RWPE1 (cell line): ENCODE data around the gene IL3.

Source experiments
- CTCF ChIA-PET: fragments of 350-600 bp; sonication (Branson Sonifier 250); formaldehyde crosslinking; extraction: SDS; loops from one replicate; lab custom pipeline; 2021; lab: Yijun Ruan, JAX
- POLR2A ChIA-PET: fragments of 400-600 bp; formaldehyde crosslinking; extraction: SDS; loops from one replicate; lab custom pipeline; 2020; ENCODE audit warnings: antibody characterized with exemption; ENCODE audit not compliant: low non-redundant PET; lab: Yijun Ruan, JAX
- DNase-seq: peaks from one replicate; pipeline ENCODE4 v3.0.0; 2012; ENCODE audit warnings: low spot score
- H3K27ac ChIP-seq: fragments of 450-650 bp; 2 replicates; pipeline ENCODE4 v1.5.1; 2017
- CTCF ChIP-seq: fragments of 450-650 bp; conservative IDR thresholded peaks from 2 replicates; pipeline ENCODE4 v1.5.1; 2017; ENCODE audit warnings: low read depth, mild to moderate bottlenecking

IL3 gene

GRCh38 chr5:132096904-132097303 lies 36.4 kb downstream of the IL3 start:
- no peak overlapping the region for H3K27ac ChIP-seq
- ChIA-PET POLR2A (interaction anchor here (0.6 kb wide), 1 partner anchor 548 kb away, joined by 3 read pairs; no protein-coding TSS in a partner anchor), CTCF (no interaction called here)
- TF ChIP-seq CTCF = no peak
- DNase-seq = no peak

- TF ChIP-seq CTCF = no peak
- DNase-seq = no peak
- H3K27ac ChIP-seq = no peak overlapping the region
- CTCF ChIA-PET = no interaction called here
- POLR2A ChIA-PET = no interaction called here
These were observed 37.7 kb downstream of the IL3 start for GRCh38 chr5:132098151-132098594.

GRCh38 chr5:132098621-132099020 lies 38.2 kb downstream of the IL3 start:
- ChIA-PET POLR2A (no interaction called here), CTCF (no interaction called here)
- DNase-seq = no peak
- no peak for TF ChIP-seq CTCF
- H3K27ac ChIP-seq = no peak overlapping the region

GRCh38 chr5:132099076-132099748 lies 38.8 kb downstream of the IL3 start:
- ChIA-PET POLR2A (no interaction called here), CTCF (no interaction called here)
- H3K27ac ChIP-seq = no peak overlapping the region
- DNase-seq = no peak
- no peak for TF ChIP-seq CTCF

GRCh38 chr5:132099905-132100304 lies 39.5 kb downstream of the IL3 start:
- CTCF ChIA-PET = no interaction called here
- no peak for TF ChIP-seq CTCF
- no peak for DNase-seq
- POLR2A ChIA-PET = no interaction called here
- H3K27ac ChIP-seq = no peak overlapping the region

- no peak for DNase-seq
- POLR2A ChIA-PET = no interaction called here
- no peak overlapping the region for H3K27ac ChIP-seq
These were observed 40.3 kb downstream of the IL3 start for GRCh38 chr5:132100672-132101261.

More at GRCh38 chr5:132100672-132101261, 40.3 kb downstream of the IL3 start:
- TF ChIP-seq CTCF = no peak
- CTCF ChIA-PET = no interaction called here
